Measurements from ENCODE around the gene OAT. TPM values are rescaled to one million over a fixed set of nuclear protein-coding genes. Genes with fewer than 3 reads are reported as not detected.

The OAT gene
- total and polyA plus RNA-seq, 2 donors (not counting 3 experiments of a cell fraction or from before 2014, with no cell fraction given) = 69.9 to 90.8 TPM

- Histone ChIP-seq H3K4me2 (ENCODE audit: insufficient read depth, low read length) (no peak overlapping the region), H3K9ac (replicated peaks; ENCODE audit: extremely low read depth, insufficient read depth, low read length) (no peak overlapping the region), H3K27me3 (ENCODE audit: control insufficient read depth in 2 of 2, insufficient read depth in 2 of 2, low read length in 2 of 2) (no peaks in the 10 kb centered on the region), H4K20me1 (replicated peaks; ENCODE audit: control insufficient read depth, extremely low read depth, insufficient read depth, low read length) (no peaks in the 10 kb centered on the region), H2AFZ (ENCODE audit: low read depth, low read length) (no peak overlapping the region), H3K4me3 (replicated peaks in 1 of 3; ENCODE audit: insufficient read depth in 1 of 3, low read depth in 1 of 3, low read length in 3 of 3) (no peak overlapping the region), H3K4me1 (ENCODE audit: control insufficient read depth, extremely low read depth, insufficient read depth, low read length) (no peaks in the 10 kb centered on the region), H3K9me1 (replicated peaks; ENCODE audit: control insufficient read depth, extremely low read depth, insufficient read depth, low read length) (no peaks in the 10 kb centered on the region), H3K27ac (ENCODE audit: insufficient read depth, low read depth, low read length) (no peak overlapping the region), H3K79me2 (ENCODE audit: control insufficient read depth, insufficient read depth, low read length) (no peaks in the 10 kb centered on the region), H3K36me3 (ENCODE audit: control insufficient read depth in 2 of 2, extremely low read depth in 1 of 2, insufficient read depth in 2 of 2, low read length in 2 of 2) (no peaks in the 10 kb centered on the region), H3K9me3 (replicated peaks; ENCODE audit: control insufficient read depth, insufficient read depth, low read length) (no peaks in the 10 kb centered on the region)
- dilution Hi-C loops (cut with MboI; ENCODE audit: extremely low pct_ligation_motif_present, low sequenced_read_pairs) (no loop called here), intact Hi-C loops (cut with micrococcal nuclease) (no loop called here)
- no peak for DNase-seq (ENCODE audit: low read depth, low spot score)
- ChIA-PET CTCF (interaction anchor here (2.0 to 17.2 kb wide), 5 partner anchors 14 to 403 kb away, joined by 6 to 691 read pairs (median 49); no protein-coding TSS in a partner anchor), POLR2A (no interaction called here)
- FAIRE-seq = no peak
- no peak for TF ChIP-seq JUN (IDR thresholded peaks at IDR 0.05; ENCODE audit: borderline replicate concordance, insufficient read depth, insufficient read length, low read depth)
- TF ChIP-seq GATA2 (IDR thresholded peaks at IDR 0.05; ENCODE audit: insufficient read depth, insufficient read length, low read depth, low read length) = no peak
- no peak for TF ChIP-seq FOS (IDR thresholded peaks at IDR 0.05; ENCODE audit: borderline replicate concordance, insufficient read depth, low read length)
- TF ChIP-seq POLR2AphosphoS5 (IDR thresholded peaks at IDR 0.05; ENCODE audit: insufficient read depth, low read depth, low read length) = no peak
- no peak for TF ChIP-seq POLR2A (IDR thresholded peaks at IDR 0.05; ENCODE audit: low read depth, low read length)
- TF ChIP-seq CTCF (IDR thresholded peaks at IDR 0.05; ENCODE audit: extremely low read depth in 1 of 2, insufficient read depth in 1 of 2, low read depth in 1 of 2, low read length in 2 of 2) = no peak
- no peak for TF ChIP-seq MAX (IDR thresholded peaks at IDR 0.05; ENCODE audit: insufficient read depth, insufficient read length)
- TF ChIP-seq MYC (IDR thresholded peaks at IDR 0.05; ENCODE audit: low read depth, low read length) = no peak
- no TSS peak for BruUV-seq (replicated peaks)
Observed at GRCh38 chr10:124390471-124391187, 28.1 kb downstream of the OAT start.
